ENCODE measurements around the gene KIR2DL1.
"Not testable (repeated sequence)": the region's sequence is repeated elsewhere in the genome, so short reads cannot be mapped to it uniquely, and the experiment has no call there.

Gene KIR2DL1

GRCh38 chr19:54828064-54828463, 58.5 kb downstream of the KIR2DL1 start:
- not testable (repeated sequence) for DNase-seq

- not testable (repeated sequence) for DNase-seq
Observed at GRCh38 chr19:54832496-54832895, 62.9 kb downstream of the KIR2DL1 start, which contains the start of gene KIR2DS4. Gene KIR2DS4, plus strand, starts transcription at chr19:54832676.
